HG03175 (cell line): ENCODE data around the gene SLC2A13.

ENCODE experiments used
- ATAC-seq: cut with Tn5 transposase; IDR thresholded peaks from one replicate; pipeline ENCODE4 v1.9.1; 2021; ENCODE audit warnings: mild to moderate bottlenecking, moderate library complexity; ENCODE audit not compliant: unreplicated experiment

Gene SLC2A13

GRCh38 chr12:39883411-39883810 lies 222.5 kb downstream of the SLC2A13 start:
- ATAC-seq, result no peak

- no peak for ATAC-seq
Observed at GRCh38 chr12:39878753-39879152, 227.1 kb downstream of the SLC2A13 start.

- no peak for ATAC-seq
Observed at GRCh38 chr12:39875721-39876120, 230.2 kb downstream of the SLC2A13 start.

GRCh38 chr12:39874785-39875184 lies 231.1 kb downstream of the SLC2A13 start:
- no peak for ATAC-seq

GRCh38 chr12:39873065-39873464 lies 232.8 kb downstream of the SLC2A13 start:
- no peak for ATAC-seq

GRCh38 chr12:39872425-39872824 lies 233.5 kb downstream of the SLC2A13 start:
- ATAC-seq, result no peak

GRCh38 chr12:39868328-39868725 lies 237.6 kb downstream of the SLC2A13 start:
- no peak for ATAC-seq

GRCh38 chr12:39867631-39868327 lies 238.1 kb downstream of the SLC2A13 start:
- ATAC-seq, result no peak

GRCh38 chr12:39866135-39866534 lies 239.7 kb downstream of the SLC2A13 start:
- no peak for ATAC-seq

GRCh38 chr12:39860695-39861094 lies 245.2 kb downstream of the SLC2A13 start:
- no peak for ATAC-seq

- no peak for ATAC-seq
Observed at GRCh38 chr12:39853003-39853402, 252.9 kb downstream of the SLC2A13 start.

- ATAC-seq, result no peak
Observed at GRCh38 chr12:39852346-39852745, 253.5 kb downstream of the SLC2A13 start.

GRCh38 chr12:39848218-39848617 lies 257.7 kb downstream of the SLC2A13 start:
- ATAC-seq, result peak; percentile 40

GRCh38 chr12:39846971-39847650 lies 258.8 kb downstream of the SLC2A13 start:
- peak; percentile 42 for ATAC-seq

- peak; percentile 30 for ATAC-seq
Observed at GRCh38 chr12:39846304-39846703, 259.6 kb downstream of the SLC2A13 start.

GRCh38 chr12:39840422-39840821 lies 265.5 kb downstream of the SLC2A13 start:
- ATAC-seq, result no peak

- no peak for ATAC-seq
Observed at GRCh38 chr12:39839072-39839471, 266.8 kb downstream of the SLC2A13 start.

- peak; percentile 71 for ATAC-seq
Observed at GRCh38 chr12:39835517-39836489, 270.1 kb downstream of the SLC2A13 start.

GRCh38 chr12:39831587-39832315 lies 274.1 kb downstream of the SLC2A13 start:
- no peak for ATAC-seq

GRCh38 chr12:39830852-39831520 lies 274.9 kb downstream of the SLC2A13 start:
- ATAC-seq, result no peak
